Camera-type eye (tissue), 1 donor: ENCODE results near the gene S1PR4. TPM values are rescaled to one million over a fixed set of nuclear protein-coding genes. Genes with fewer than 3 reads are reported as not detected.

ENCODE experiments used
- total RNA-seq: library from RNA; depleted of rRNA; stranded (reverse); fragments of >200 nt; gene quantifications from one replicate; pipeline ENCODE4 v1.2.3, GENCODE V29; 2014

S1PR4 gene, protein sequence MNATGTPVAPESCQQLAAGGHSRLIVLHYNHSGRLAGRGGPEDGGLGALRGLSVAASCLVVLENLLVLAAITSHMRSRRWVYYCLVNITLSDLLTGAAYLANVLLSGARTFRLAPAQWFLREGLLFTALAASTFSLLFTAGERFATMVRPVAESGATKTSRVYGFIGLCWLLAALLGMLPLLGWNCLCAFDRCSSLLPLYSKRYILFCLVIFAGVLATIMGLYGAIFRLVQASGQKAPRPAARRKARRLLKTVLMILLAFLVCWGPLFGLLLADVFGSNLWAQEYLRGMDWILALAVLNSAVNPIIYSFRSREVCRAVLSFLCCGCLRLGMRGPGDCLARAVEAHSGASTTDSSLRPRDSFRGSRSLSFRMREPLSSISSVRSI
- 0.38 TPM for total RNA-seq

DNA sequence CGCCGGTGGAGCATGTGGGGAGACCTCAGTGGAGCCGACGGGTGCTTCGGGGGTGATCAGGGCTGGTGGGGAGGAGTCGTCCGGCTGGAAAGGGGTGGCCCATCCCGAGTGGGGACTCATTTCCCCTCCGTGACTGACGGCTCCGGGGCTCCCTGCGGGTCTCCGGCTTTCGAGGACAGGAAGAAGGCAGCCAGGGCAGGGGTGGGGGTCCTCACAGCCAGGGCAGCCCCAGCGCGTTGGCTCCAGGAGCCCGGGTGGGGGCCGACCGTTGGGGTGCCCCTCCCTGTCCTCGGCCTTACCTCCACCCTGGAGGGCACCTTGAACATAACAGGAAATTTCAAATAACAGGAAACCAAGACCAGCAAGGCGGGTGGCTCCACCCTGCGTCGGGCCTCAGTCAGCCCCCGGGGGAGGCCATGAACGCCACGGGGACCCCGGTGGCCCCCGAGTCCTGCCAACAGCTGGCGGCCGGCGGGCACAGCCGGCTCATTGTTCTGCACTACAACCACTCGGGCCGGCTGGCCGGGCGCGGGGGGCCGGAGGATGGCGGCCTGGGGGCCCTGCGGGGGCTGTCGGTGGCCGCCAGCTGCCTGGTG, at the start of gene S1PR4:
TSS of gene S1PR4 (plus strand) at position 393 of the 596 bp plus-strand sequence. CDS start at position 417, 24 bp downstream.

DNA sequence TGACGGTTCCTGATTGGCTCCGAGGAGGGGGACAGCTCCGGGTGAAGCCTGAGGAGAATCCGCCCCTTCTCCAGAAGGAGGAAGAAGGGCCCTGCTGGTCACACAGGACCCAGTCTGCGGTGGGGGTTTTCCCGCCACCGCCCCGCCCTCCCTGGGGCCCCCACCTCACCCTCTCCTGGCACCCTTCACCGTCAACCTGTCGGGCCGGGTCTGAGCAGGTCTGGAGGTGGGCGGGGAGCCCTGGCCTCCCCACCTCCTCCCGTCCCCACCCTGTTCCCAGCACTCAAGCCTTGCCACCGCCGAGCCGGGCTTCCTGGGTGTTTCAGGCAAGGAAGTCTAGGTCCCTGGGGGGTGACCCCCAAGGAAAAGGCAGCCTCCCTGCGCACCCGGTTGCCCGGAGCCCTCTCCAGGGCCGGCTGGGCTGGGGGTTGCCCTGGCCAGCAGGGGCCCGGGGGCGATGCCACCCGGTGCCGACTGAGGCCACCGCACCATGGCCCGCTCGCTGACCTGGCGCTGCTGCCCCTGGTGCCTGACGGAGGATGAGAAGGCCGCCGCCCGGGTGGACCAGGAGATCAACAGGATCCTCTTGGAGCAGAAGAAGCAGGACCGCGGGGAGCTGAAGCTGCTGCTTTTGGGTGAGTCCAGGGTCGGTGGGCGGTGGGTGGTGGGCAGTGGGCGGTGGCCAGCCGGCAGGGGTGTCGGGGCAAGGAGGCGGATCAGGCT, 42.4 kb upstream of the S1PR4 start, which contains the start of gene GNA15:
TSS of gene GNA15 (plus strand) at position 73 of the 723 bp plus-strand sequence. CDS start at position 491, 418 bp downstream.

DNA sequence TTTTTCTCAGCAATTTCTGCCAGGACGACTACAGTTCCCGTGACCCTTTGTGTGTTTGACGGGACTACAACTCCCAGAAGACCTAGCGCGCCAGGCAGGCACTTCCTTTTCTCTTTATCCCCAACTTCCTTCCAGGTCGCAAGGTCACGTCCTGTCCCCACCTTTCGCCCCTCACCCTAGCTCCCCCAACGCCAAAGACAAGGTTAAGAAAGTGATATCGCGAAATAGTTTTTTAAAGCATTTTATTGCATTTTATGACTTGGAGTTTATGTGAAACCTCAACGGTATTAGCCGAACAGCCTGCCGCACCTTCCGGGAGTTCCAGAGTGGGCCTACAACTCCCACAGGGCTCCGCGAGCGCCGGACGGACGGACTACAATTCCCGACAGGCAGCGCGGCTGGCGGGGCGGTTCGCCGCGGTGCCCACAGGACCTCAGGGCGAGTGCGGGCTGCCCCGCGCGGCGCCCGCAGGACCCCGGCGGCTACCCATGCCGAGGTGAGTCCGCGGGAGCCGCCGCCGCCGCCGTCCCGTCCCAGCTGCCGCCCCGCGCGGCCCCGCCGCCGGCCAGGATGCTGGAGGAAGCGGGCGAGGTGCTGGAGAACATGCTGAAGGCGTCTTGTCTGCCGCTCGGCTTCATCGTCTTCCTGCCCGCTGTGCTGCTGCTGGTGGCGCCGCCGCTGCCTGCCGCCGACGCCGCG, 7.0 kb downstream of the S1PR4 start, which contains the start of gene NCLN:
TSS of gene NCLN (plus strand) at position 470 of the 699 bp plus-strand sequence. CDS start at position 571, 101 bp downstream.

DNA sequence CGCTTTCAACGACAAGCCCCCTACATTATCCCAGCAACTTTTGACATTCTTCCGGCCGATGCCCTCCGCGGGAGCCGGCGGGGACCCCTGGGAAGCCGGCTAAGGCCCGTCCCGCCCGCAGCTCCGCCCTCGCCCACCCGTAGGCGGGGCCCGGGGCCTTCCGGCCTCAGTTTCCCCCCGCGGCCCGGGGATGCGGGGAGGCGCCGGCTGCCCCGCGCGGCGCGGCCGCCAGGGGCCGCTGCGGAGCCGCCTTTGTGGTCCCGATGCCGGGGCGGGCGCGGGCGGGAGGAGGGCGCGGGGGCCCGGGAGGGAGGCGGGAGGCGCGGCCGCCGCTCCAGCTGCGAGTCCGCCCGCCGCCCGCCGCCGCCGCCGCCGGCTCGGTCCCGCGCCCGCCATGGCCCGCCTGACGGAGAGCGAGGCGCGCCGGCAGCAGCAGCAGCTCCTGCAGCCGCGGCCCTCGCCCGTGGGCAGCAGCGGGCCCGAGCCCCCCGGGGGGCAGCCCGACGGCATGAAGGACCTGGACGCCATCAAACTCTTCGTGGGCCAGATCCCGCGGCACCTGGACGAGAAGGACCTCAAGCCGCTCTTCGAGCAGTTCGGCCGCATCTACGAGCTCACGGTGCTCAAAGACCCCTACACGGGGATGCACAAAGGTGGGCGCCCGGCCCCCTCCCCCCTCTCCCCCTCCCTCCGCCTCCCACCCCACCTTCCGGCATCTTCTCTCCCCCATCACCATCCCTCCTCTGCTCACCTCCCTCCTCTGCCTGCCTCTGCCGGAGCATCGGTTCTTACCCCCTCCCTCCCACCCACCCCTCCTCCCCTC, 46.0 kb downstream of the S1PR4 start, which contains the start of gene CELF5:
TSS of gene CELF5 (plus strand) at position 316 of the 823 bp plus-strand sequence. CDS start at position 395, 79 bp downstream.

Other genes with a start within 250 kb of the S1PR4 start
- gene ZNF77, start 233.8 kb upstream of the S1PR4 start, total RNA-seq: 7.6 TPM
- gene TLE6, start 201.2 kb upstream of the S1PR4 start, total RNA-seq: 5.2 TPM
- gene TLE2, start 149.5 kb upstream of the S1PR4 start, total RNA-seq: 40.1 TPM
- gene TLE5, start 116.3 kb upstream of the S1PR4 start, total RNA-seq: 128 TPM
- 40.5 TPM for gene GNA11, start 84.4 kb upstream of the S1PR4 start, total RNA-seq
- gene GNA15, start 42.7 kb upstream of the S1PR4 start, total RNA-seq: 3.0 TPM
- 19.5 TPM for gene NCLN, start 7.2 kb downstream of the S1PR4 start, total RNA-seq
- gene CELF5, start 45.9 kb downstream of the S1PR4 start, total RNA-seq: 13.4 TPM
- gene NFIC, start 187.8 kb downstream of the S1PR4 start, total RNA-seq: 63.5 TPM